ENCODE measurements around the gene MTERF4.

GRCh38 chr2:241064802-241065354 is 37.2 kb downstream of the MTERF4 start:
- no peak for TF ChIP-seq CTCF (IDR thresholded peaks at IDR 0.05)
- no peak for TF ChIP-seq POLR2A (IDR thresholded peaks at IDR 0.05)
